ENCODE results near the gene FN3KRP.
"Not testable (repeated sequence)": the region's sequence is repeated elsewhere in the genome, so short reads cannot be mapped to it uniquely, and the experiment has no call there.

FN3KRP gene

DNA sequence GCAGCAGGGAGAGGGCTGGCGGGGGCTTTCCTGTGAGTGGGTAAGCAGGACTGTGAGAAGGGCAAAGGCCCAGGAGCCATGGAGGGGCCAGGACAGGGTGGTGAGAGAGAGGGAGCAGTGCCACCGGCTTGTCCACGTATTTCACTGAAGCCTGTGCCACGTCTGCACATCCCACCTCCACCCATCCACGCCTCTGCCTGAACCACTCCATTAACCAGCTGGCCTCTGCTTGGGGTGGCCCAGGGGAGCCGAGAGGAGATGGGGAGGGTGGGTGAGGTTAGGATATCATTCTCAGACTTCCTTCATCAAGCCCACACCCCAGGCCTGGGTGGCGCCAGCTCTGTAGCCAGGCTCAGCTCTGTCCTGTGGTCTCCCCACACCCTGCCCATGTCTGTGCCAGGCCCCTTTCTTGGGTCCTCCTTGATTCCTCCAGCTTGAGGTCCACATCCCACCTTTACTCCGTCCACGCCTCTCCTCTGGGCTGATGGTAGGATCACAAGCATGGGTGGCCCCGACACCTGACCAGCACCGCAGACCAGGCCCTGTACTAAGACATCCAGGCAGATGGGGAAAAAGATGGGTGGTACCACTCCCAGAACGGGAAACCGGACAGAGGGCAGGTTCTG is 15.7 kb downstream of the FN3KRP start:
- Histone ChIP-seq H3K4me3 (ENCODE audit: insufficient read depth, low read depth, low read length) (no peak overlapping the region), H3K9me3 (ENCODE audit: control insufficient read depth, low read length) (peaks cover 3% of the 10 kb centered on the region), H3K27ac (ENCODE audit: insufficient read depth, low read depth, low read length, poor library complexity, severe bottlenecking) (no peak overlapping the region), H3K27me3 (ENCODE audit: control insufficient read depth, insufficient read depth, low read length, poor library complexity, severe bottlenecking) (peaks cover 3% of the 10 kb centered on the region), H3K4me1 (ENCODE audit: control insufficient read depth, insufficient read depth, low read length) (no peaks in the 10 kb centered on the region), H3K36me3 (ENCODE audit: control insufficient read depth, insufficient read depth, low read length) (peaks cover 3% of the 10 kb centered on the region)
- WGBS, 2 experiments: 93 to 97% methylated on average over 11 to 13 of the region's 13 CpGs

DNA sequence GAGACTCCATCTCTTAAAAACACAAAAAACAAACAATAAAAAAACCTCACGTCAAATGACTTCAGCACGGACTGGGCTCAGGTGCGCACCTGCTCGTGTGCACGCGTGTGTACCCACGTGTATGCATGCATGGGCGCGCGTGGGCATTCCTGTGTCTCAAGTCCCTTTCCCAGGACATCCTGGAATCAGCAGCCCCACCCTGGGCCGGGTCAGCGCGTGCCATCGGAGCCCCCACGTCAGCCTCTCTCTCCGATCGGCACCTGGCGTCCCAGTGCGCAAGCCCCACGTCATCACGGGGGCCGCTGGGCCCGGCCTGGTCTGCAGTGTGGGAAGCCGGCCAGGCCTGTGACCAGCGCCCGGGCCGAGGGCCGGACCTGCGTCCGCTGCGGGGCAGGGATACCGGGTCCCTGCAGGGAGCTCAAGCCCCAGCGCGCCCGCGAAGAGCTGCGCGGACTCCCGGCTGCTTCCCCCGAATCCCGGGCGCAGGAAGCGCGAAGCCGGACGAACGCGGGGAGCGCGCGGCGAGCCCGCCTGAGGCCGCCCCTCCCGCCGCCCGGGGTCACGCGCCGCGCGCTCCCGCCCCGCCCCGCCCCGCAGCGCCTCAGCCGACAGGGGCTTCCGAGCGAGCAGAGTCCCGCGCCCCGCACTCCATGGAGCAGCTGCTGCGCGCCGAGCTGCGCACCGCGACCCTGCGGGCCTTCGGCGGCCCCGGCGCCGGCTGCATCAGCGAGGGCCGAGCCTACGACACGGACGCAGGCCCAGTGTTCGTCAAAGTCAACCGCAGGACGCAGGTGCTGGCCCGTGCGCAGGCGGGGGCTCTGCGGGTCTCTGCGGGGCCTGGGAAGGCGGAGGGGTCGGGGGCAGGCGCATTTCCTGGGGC is 18.7 kb downstream of the FN3KRP start, which contains the start of gene FN3K:
Gene FN3K (plus strand): TSS at position 629 of the 880 bp plus-strand sequence. CDS start 22 bp downstream, at position 651.
- H3K27me3 ChIP-seq (ENCODE audit: control insufficient read depth, insufficient read depth, low read length, poor library complexity, severe bottlenecking): peaks cover 3% of the 10 kb centered on the region
- no peak within 1 kb of the TSS for H3K27ac ChIP-seq (ENCODE audit: insufficient read depth, low read depth, low read length, poor library complexity, severe bottlenecking)
- WGBS, 2 experiments: 8% methylated on average over 101 of the region's 101 CpGs
- peaks cover 6% of the 10 kb centered on the region for H3K36me3 ChIP-seq (ENCODE audit: control insufficient read depth, insufficient read depth, low read length)
- H3K9me3 ChIP-seq (ENCODE audit: control insufficient read depth, low read length): peaks cover 4% of the 10 kb centered on the region
- H3K4me1 ChIP-seq (ENCODE audit: control insufficient read depth, insufficient read depth, low read length): no peaks in the 10 kb centered on the region
- peak within 1 kb of the TSS; percentile 60 for H3K4me3 ChIP-seq (ENCODE audit: insufficient read depth, low read depth, low read length)

DNA sequence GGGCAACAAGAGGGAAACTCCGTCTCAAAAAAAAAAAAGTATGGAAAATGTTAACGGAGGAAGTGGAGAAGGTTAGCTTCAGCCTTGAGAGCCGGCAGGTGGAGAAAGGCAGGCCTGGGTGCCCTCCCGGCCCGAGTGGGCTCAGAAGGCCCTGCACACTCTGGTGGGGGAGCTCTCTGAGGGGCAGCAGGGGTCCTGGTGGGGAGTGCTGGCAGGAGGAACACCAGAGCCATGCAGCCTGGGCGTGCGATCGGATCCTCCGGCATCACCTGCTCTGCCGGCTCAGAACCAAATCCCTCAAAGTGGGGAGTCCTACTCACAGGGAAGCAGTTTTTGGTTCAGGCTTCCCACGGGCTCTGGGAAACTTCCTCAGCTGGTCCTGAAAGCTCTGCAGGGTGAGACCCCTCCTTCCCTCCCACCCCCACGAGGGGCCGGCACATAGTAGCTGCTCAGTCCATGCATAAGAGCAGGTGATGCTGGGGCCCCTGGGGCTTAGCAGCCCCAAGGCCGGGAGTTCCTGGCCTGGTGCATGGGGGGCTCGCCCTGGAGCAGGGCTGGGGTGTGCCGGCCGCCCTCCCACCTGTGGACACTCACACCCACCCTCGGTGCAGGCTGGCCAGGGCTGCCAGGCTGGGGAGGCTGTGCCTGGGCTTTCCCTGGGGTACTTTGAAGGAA is 20.1 kb downstream of the FN3KRP start:
- H3K9me3 ChIP-seq (ENCODE audit: control insufficient read depth, low read length): peaks cover 13% of the 10 kb centered on the region
- H3K4me3 ChIP-seq (ENCODE audit: insufficient read depth, low read depth, low read length): no peak overlapping the region
- H3K36me3 ChIP-seq (ENCODE audit: control insufficient read depth, insufficient read depth, low read length): peaks cover 20% of the 10 kb centered on the region
- 91 to 92% methylated on average over 18 of the region's 18 CpGs for WGBS, 2 experiments
- no peak overlapping the region for H3K27ac ChIP-seq (ENCODE audit: insufficient read depth, low read depth, low read length, poor library complexity, severe bottlenecking)
- peaks cover 3% of the 10 kb centered on the region for H3K27me3 ChIP-seq (ENCODE audit: control insufficient read depth, insufficient read depth, low read length, poor library complexity, severe bottlenecking)
- H3K4me1 ChIP-seq (ENCODE audit: control insufficient read depth, insufficient read depth, low read length): no peaks in the 10 kb centered on the region

DNA sequence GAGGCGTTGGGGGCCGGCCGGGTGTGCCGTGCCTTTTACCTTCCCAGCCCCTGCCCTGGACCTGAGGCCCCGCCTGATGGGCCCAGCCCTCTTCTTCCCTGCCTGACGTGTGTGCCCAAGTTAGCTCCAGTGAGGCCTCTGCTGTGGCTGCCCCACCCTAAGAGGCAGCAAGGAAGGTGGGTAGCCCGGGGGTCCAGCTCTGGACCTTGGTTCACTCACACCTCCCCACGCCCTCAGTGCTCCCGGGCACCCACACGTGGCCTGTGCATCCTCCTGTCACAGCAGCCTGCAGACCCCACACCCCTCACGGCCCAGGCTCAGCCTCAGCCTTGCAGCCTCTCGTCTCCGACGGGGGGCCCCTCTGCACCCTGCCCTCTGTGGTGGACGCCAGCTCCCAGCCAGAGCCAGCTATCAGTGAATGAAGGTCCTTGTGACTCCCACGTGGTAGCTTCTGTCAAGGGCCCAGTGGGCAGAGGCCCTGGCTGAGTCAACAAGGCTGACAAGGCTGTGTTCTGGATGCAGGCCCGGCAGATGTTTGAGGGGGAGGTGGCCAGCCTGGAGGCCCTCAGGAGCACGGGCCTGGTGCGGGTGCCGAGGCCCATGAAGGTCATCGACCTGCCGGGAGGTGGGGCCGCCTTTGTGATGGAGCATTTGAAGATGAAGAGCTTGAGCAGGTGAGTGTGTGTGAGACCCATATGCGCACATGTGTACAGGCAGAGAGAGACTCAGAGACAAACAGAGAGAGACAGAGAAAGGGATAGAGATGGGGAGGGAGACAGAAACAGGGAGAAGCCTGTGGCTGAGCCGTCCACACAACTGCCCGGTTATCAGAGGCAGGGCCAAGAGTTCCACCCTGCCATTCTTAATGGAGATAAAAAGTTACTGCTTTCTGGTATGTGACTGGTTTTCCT is 21.7 kb downstream of the FN3KRP start:
- peaks cover 3% of the 10 kb centered on the region for H3K27me3 ChIP-seq (ENCODE audit: control insufficient read depth, insufficient read depth, low read length, poor library complexity, severe bottlenecking)
- 89 to 90% methylated on average over 26 of the region's 26 CpGs for WGBS, 2 experiments
- no peaks in the 10 kb centered on the region for H3K4me1 ChIP-seq (ENCODE audit: control insufficient read depth, insufficient read depth, low read length)
- peaks cover 20% of the 10 kb centered on the region for H3K36me3 ChIP-seq (ENCODE audit: control insufficient read depth, insufficient read depth, low read length)
- peaks cover 10% of the 10 kb centered on the region for H3K9me3 ChIP-seq (ENCODE audit: control insufficient read depth, low read length)
- H3K27ac ChIP-seq (ENCODE audit: insufficient read depth, low read depth, low read length, poor library complexity, severe bottlenecking): no peak overlapping the region
- no peak overlapping the region for H3K4me3 ChIP-seq (ENCODE audit: insufficient read depth, low read depth, low read length)

DNA sequence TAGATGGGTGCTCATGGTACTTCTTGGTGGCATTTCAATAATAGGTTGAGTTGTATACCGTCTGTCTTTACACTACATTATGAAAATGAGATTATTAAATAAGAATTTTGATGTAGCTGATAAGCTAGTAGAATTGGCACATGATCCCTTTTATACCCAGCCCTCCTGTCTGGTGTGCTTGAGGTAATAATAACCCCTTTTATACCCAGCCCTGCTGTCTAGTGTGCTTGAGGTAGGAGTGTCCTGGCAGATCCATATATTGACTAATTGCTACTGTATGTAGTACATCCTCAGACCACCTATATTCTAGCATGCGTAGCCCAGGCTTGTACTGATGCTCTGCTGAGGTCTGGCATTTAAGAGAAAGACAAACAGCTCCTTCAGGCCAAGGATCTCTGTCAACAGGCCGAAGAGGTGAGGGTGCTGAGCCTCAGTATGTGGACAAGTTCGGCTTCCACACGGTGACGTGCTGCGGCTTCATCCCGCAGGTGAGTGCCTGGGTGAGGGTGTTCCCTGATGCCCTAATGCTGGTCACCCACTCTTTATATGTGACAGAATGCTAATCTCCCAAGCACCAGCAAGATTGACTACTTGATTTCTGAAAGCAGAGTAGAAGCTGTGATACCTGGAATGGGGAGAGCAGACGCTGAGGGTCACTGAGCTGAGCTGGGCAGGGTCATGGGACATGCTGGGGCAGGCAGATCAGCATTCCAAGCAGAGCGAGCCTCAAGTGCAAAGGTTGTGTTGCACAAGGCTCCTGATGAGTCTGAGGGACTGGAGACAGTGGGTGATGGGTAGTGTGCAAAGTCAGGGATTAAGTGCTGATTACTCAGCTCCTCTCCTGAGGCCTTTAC is 24.6 kb downstream of the FN3KRP start:
- Histone ChIP-seq H3K4me1 (ENCODE audit: control insufficient read depth, insufficient read depth, low read length) (no peaks in the 10 kb centered on the region), H3K9me3 (ENCODE audit: control insufficient read depth, low read length) (peaks cover 9% of the 10 kb centered on the region), H3K36me3 (ENCODE audit: control insufficient read depth, insufficient read depth, low read length) (peaks cover 20% of the 10 kb centered on the region), H3K4me3 (ENCODE audit: insufficient read depth, low read depth, low read length) (no peak overlapping the region), H3K27me3 (ENCODE audit: control insufficient read depth, insufficient read depth, low read length, poor library complexity, severe bottlenecking) (no peaks in the 10 kb centered on the region), H3K27ac (ENCODE audit: insufficient read depth, low read depth, low read length, poor library complexity, severe bottlenecking) (no peak overlapping the region)
- 96% methylated on average over 9 to 10 of the region's 10 CpGs for WGBS, 2 experiments

DNA sequence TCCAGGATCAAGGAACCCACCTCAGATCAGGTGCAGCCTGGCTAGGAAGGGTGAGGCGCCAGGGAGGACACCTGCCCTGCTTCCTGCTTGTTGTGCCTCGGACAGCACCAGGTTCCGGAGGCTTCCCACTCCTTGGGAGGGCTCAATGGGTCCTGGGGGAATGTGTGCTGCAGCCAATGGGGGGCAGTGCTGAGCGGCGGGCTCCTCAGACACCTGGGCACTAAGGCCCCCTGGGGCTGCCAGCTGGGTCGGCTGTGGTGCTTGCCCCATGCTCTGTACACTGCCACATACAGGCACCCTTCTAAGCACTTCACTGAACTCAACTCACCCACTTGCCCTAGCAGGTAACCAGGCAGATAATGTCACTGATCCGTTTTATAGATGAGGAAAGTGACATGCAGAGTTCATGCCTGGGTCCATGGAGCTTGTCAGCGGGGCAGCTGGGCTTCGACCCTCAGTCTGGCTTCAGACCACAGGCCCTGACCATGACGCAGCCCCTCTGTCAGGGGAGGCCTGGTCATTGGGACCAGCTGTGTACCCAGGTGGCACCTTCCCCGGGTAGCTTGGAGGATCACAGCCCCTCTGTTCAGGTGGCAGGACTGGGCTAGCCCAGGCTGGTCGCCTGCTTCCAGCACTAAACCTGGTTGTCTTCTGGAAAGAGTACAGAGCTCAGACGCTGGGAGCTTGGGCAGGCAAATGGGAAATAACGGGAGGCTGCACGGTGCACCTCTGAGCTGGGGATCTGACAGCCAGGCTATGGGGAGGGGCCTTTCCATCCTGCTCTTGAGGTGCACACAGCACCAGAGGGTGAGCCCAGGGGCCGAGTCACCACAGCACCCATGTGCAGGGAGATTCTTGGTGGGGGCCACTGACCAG is 27.1 kb downstream of the FN3KRP start:
- Histone ChIP-seq H3K27me3 (ENCODE audit: control insufficient read depth, insufficient read depth, low read length, poor library complexity, severe bottlenecking) (no peaks in the 10 kb centered on the region), H3K4me3 (ENCODE audit: insufficient read depth, low read depth, low read length) (no peak overlapping the region), H3K4me1 (ENCODE audit: control insufficient read depth, insufficient read depth, low read length) (no peaks in the 10 kb centered on the region), H3K27ac (ENCODE audit: insufficient read depth, low read depth, low read length, poor library complexity, severe bottlenecking) (no peak overlapping the region), H3K9me3 (ENCODE audit: control insufficient read depth, low read length) (peaks cover 9% of the 10 kb centered on the region), H3K36me3 (ENCODE audit: control insufficient read depth, insufficient read depth, low read length) (peaks cover 20% of the 10 kb centered on the region)
- WGBS, 2 experiments: 93 to 94% methylated on average over 16 of the region's 16 CpGs

DNA sequence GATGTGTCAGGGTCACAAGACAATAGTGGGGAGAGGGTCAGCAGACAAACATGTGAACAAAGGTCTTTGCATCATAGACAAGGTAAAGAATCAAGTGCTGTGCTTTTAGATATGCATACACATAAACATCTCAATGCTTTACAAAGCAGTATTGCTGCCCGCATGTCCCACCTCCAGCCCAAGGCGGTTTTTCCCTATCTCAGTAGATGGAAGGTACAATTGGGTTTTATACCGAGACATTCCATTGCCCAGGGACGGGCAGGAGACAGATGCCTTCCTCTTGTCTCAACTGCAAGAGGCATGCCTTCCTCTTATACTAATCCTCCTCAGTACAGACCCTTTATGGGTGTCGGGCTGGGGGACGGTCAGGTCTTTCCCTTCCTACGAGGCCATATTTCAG is 28.2 kb downstream of the FN3KRP start:
- not testable (repeated sequence) for H3K4me1 ChIP-seq (ENCODE audit: control insufficient read depth, insufficient read depth, low read length); H3K4me3 ChIP-seq (ENCODE audit: insufficient read depth, low read depth, low read length); H3K9me3 ChIP-seq (ENCODE audit: control insufficient read depth, low read length); H3K27me3 ChIP-seq (ENCODE audit: control insufficient read depth, insufficient read depth, low read length, poor library complexity, severe bottlenecking); H3K27ac ChIP-seq (ENCODE audit: insufficient read depth, low read depth, low read length, poor library complexity, severe bottlenecking)
- H3K36me3 ChIP-seq (ENCODE audit: control insufficient read depth, insufficient read depth, low read length): peaks cover 20% of the 10 kb centered on the region
- 43 to 62% methylated on average over 5 of the region's 7 CpGs for WGBS, 2 experiments

DNA sequence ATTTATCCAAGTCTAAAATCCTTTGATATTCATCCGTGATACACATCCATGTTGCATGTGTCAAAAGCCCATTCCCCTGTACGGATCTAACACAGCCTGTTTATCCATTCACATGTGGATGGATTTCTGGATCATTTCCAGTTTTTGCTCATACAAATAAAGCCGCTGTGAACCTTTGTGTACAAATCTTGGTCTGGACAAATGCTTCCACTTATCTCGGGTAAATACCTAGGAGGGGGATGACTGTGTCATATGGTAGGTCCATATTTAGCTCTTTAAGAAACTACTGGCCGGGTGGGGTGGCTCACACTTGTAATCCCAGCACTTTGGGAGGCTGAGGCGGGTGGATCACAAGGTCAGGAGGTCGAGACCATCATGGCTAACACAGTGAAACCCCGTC is 29.0 kb downstream of the FN3KRP start:
- H3K4me3 ChIP-seq (ENCODE audit: insufficient read depth, low read depth, low read length): no peak overlapping the region
- 82 to 84% methylated on average over 8 of the region's 8 CpGs for WGBS, 2 experiments
- no peaks in the 10 kb centered on the region for H3K4me1 ChIP-seq (ENCODE audit: control insufficient read depth, insufficient read depth, low read length)
- no peaks in the 10 kb centered on the region for H3K27me3 ChIP-seq (ENCODE audit: control insufficient read depth, insufficient read depth, low read length, poor library complexity, severe bottlenecking)
- no peak overlapping the region for H3K27ac ChIP-seq (ENCODE audit: insufficient read depth, low read depth, low read length, poor library complexity, severe bottlenecking)
- H3K9me3 ChIP-seq (ENCODE audit: control insufficient read depth, low read length): peaks cover 6% of the 10 kb centered on the region
- peaks cover 12% of the 10 kb centered on the region for H3K36me3 ChIP-seq (ENCODE audit: control insufficient read depth, insufficient read depth, low read length)

All from ectodermal cell (in vitro differentiated cells).